ENCODE results near the gene RSPH3. TPM values are rescaled to one million over a fixed set of nuclear protein-coding genes. Genes with fewer than 3 reads are reported as not detected.
"Not testable (repeated sequence)": the region's sequence is repeated elsewhere in the genome, so short reads cannot be mapped to it uniquely, and the experiment has no call there.

RSPH3 gene
- total RNA-seq, 1 donor from 2014 or later: 17.2 TPM

DNA sequence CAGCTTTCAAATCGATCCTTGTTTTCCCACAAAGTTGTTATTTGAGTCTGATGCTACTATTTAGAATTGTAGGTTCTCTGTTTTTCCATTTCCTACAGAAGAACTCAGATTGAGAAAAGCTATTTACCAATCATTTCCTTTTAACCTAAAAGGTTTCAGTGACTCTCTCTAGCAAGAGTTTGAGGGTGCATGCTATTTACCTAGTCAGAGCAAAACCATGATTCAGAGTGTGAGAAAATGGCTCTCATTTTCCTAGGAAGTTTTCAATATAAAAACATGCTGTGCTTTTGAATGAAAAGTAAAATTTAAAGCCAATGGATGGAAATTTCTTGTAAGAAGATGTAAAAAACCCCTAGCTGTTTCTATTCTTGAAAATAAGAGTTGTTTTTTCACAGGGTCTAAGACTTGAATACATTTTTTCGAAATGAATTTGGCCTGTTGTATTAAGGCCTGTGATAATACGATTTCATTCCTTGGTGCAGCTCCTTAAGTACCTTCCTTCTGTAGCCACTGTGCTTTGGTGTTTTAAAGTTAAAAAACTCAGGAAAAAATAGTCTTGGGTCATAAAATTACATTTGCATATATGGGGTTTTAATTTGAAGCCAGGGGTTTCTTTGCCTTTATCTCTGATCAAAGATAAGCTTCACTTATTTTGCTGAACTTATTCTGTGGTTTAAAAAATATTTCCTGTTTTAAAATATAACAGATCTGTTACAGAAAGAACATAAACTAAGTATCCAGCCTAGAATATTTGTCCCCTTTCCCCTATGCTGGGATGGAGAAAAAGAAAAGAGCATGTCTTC lies 18.0 kb upstream of the RSPH3 start:
- H3K27ac ChIP-seq: no peak overlapping the region
- intact Hi-C loops (cut with DNase I): no loop called here
- DNase-seq (no peak), ATAC-seq (no peak)
- H3K4me1 ChIP-seq: no peaks in the 10 kb centered on the region
- H3K36me3 ChIP-seq: no peaks in the 10 kb centered on the region
- H3K9me3 ChIP-seq: no peaks in the 10 kb centered on the region
- no peak overlapping the region for H3K4me3 ChIP-seq
- TF ChIP-seq, protein P1, sequence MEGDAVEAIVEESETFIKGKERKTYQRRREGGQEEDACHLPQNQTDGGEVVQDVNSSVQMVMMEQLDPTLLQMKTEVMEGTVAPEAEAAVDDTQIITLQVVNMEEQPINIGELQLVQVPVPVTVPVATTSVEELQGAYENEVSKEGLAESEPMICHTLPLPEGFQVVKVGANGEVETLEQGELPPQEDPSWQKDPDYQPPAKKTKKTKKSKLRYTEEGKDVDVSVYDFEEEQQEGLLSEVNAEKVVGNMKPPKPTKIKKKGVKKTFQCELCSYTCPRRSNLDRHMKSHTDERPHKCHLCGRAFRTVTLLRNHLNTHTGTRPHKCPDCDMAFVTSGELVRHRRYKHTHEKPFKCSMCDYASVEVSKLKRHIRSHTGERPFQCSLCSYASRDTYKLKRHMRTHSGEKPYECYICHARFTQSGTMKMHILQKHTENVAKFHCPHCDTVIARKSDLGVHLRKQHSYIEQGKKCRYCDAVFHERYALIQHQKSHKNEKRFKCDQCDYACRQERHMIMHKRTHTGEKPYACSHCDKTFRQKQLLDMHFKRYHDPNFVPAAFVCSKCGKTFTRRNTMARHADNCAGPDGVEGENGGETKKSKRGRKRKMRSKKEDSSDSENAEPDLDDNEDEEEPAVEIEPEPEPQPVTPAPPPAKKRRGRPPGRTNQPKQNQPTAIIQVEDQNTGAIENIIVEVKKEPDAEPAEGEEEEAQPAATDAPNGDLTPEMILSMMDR (IDR thresholded peaks at IDR 0.05): no peak
- no peaks in the 10 kb centered on the region for H3K27me3 ChIP-seq

- TF ChIP-seq, protein P1 (IDR thresholded peaks at IDR 0.05): no peak
- DNase-seq: no peak
- H3K36me3 ChIP-seq: no peaks in the 10 kb centered on the region
Measured at GRCh38 chr6:159014406-159014805, 14.4 kb upstream of the RSPH3 start.

GRCh38 chr6:159013229-159013628 lies 13.2 kb upstream of the RSPH3 start:
- H3K4me1 ChIP-seq: no peaks in the 10 kb centered on the region
- no peaks in the 10 kb centered on the region for H3K36me3 ChIP-seq
- ATAC-seq (peak; percentile 52), DNase-seq (no peak)
- intact Hi-C loops (cut with DNase I): no loop called here
- H3K9me3 ChIP-seq: no peaks in the 10 kb centered on the region
- no peak overlapping the region for H3K4me3 ChIP-seq
- no peak overlapping the region for H3K27ac ChIP-seq
- TF ChIP-seq, protein P1 (IDR thresholded peaks at IDR 0.05): no peak
- H3K27me3 ChIP-seq: no peaks in the 10 kb centered on the region

More at GRCh38 chr6:159014406-159014805, 14.4 kb upstream of the RSPH3 start:
- no peak overlapping the region for H3K27ac ChIP-seq
- no peak overlapping the region for H3K4me3 ChIP-seq
- ATAC-seq: no peak
- no peaks in the 10 kb centered on the region for H3K9me3 ChIP-seq
- H3K27me3 ChIP-seq: no peaks in the 10 kb centered on the region
- no peaks in the 10 kb centered on the region for H3K4me1 ChIP-seq
- intact Hi-C loops (cut with DNase I): no loop called here

- no peak for DNase-seq
- TF ChIP-seq, protein P1 (IDR thresholded peaks at IDR 0.05): no peak
- Histone ChIP-seq H3K27me3 (no peaks in the 10 kb centered on the region), H3K36me3 (no peaks in the 10 kb centered on the region), H3K27ac (no peak overlapping the region), H3K4me1 (no peaks in the 10 kb centered on the region), H3K9me3 (no peaks in the 10 kb centered on the region), H3K4me3 (no peak overlapping the region)
- intact Hi-C loops (cut with DNase I): no loop called here
- ATAC-seq: no peak
Measured at GRCh38 chr6:159012201-159012600, 12.2 kb upstream of the RSPH3 start.

- intact Hi-C loops (cut with DNase I); ATAC-seq; DNase-seq: not testable (repeated sequence)
Measured at GRCh38 chr6:159010037-159010612, 10.1 kb upstream of the RSPH3 start.

DNA sequence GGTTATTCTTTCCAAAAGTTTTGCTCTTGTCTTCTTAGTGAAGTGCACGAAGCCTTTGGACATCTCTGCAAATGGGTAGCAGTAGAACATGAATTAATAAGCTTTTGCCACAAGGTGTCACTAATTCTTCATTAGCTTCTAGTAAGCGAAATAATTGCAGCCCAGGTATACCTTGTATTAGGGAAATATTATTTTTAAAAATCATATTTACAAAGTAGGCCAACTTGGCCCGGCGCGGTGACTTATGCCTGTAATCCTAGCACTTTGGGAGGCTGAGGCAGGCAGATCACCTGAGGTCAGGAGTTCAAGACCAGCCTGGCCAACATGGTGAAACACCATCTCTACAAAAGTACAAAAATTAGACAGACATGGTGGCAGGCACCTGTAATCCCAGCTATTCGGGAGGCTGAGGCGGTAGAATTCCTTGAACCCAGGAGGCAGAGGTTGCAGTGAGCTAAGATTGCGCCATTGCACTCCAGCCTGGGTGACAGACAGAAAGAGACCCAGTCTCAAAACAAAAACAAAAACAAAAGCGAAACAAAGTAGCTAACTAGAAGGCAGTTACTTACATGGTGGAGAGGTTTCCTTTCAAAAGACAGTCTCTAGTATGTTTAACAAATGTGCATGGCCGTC lies 8.8 kb upstream of the RSPH3 start:
- Histone ChIP-seq H3K4me1 (no peaks in the 10 kb centered on the region), H3K4me3 (no peak overlapping the region), H3K36me3 (no peaks in the 10 kb centered on the region), H3K9me3 (no peaks in the 10 kb centered on the region), H3K27ac (no peak overlapping the region), H3K27me3 (no peaks in the 10 kb centered on the region)
- ATAC-seq (peak; percentile 79), DNase-seq (no peak)
- TF ChIP-seq, protein P1 (IDR thresholded peaks at IDR 0.05): peak; percentile 41
- intact Hi-C loops (cut with DNase I): no loop called here

More at GRCh38 chr6:159010037-159010612, 10.1 kb upstream of the RSPH3 start:
- H3K9me3 ChIP-seq, H3K4me3 ChIP-seq, H3K27ac ChIP-seq, H3K27me3 ChIP-seq, H3K4me1 ChIP-seq, H3K36me3 ChIP-seq: not testable (repeated sequence)
